HG02588 (cell line): ENCODE measurements around the gene MED13L.

Experiments used
- ATAC-seq: cut with Tn5 transposase; IDR thresholded peaks from one replicate; pipeline ENCODE4 v1.9.1; 2021; ENCODE audit warnings: mild to moderate bottlenecking, moderate library complexity; ENCODE audit not compliant: unreplicated experiment

Gene MED13L

GRCh38 chr12:116066381-116067230 lies 210.9 kb downstream of the MED13L start:
- ATAC-seq: no peak

GRCh38 chr12:116065606-116066005 lies 211.9 kb downstream of the MED13L start:
- no peak for ATAC-seq

DNA sequence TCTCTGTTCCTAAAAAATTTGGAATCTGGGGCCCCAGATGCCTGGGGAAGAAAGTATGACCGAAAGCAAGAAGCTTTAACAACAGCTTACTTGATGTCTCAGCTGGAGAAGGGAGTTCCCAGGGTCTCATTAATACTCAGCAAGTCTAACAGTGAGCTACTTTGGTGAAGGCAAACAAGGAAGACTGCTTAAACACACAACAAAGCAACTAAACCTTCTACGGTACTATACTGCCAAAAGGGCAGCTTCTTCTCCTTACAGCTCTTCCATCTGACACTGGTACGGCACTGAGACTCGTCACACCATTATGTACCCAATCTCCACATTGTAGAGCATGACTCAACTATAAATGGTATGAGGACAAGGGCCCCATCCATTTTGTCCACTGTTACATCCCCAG lies 213.0 kb downstream of the MED13L start:
- ATAC-seq: no peak

DNA sequence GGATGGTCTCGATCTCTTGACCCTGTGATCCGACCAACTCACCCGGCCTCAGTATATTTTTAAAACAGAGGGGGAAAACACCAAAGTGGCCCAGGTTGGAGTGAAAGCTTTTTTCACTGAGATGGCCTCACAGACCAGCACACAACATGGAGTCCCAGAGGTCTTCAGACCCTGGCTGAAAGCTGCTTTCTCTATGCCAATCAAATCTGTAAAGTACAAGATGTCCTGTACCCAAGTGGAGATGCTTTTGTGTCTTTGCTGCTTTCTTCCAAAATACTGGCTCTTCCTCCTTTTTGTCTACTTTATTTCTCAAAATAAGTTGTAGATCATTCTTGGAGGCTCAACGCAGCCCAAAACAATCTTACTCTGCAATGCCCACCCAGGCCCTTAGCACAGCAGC lies 214.8 kb downstream of the MED13L start:
- ATAC-seq: no peak

DNA sequence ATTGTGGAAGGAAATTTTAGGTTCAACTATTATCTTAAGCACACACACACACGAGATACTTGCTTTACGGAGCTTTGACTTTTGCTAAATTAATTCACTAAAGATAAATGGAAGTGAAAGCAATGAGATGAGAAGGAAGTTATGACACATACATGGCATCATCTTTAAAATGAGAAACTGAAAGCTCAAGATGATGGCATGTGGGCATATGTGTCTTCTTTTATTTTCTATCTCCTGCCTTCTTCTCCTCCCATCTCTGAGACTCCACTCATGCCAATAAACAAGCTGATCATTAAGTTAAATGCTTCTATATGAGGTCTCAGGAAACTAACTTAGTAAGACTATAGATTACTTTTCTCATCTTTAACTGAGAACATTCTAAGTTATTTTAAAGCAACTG lies 216.7 kb downstream of the MED13L start:
- ATAC-seq: no peak

DNA sequence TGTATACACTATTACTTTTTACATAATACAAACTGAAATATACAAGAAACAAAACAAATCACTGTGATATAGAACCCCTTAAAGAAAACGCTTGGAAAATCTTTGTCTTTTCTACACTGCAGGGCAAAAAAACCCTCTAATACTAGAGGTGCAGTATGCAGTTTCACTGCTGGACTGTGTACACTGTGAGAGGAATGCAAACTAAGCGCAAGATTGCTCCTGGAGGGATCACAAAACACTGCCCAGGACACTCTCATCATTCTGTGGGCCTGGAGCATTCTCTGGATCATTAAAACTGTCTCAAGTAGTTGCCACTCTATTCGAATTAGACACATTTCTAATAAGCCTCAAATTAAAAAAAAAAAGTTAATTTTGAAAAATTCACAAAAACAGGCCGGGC lies 217.6 kb downstream of the MED13L start:
- ATAC-seq: no peak

- no peak for ATAC-seq
These were observed 218.9 kb downstream of the MED13L start for GRCh38 chr12:116058574-116058973.

- ATAC-seq: no peak
These were observed 220.1 kb downstream of the MED13L start for GRCh38 chr12:116057356-116057755.

GRCh38 chr12:116055895-116056607 lies 221.4 kb downstream of the MED13L start:
- ATAC-seq: no peak

GRCh38 chr12:116054280-116054679 lies 223.2 kb downstream of the MED13L start:
- no peak for ATAC-seq

- no peak for ATAC-seq
These were observed 223.9 kb downstream of the MED13L start for GRCh38 chr12:116053479-116054200.

- no peak for ATAC-seq
These were observed 227.2 kb downstream of the MED13L start for GRCh38 chr12:116050275-116050674.

- no peak for ATAC-seq
These were observed 228.6 kb downstream of the MED13L start for GRCh38 chr12:116048879-116049278.

- no peak for ATAC-seq
These were observed 231.5 kb downstream of the MED13L start for GRCh38 chr12:116046039-116046438.

DNA sequence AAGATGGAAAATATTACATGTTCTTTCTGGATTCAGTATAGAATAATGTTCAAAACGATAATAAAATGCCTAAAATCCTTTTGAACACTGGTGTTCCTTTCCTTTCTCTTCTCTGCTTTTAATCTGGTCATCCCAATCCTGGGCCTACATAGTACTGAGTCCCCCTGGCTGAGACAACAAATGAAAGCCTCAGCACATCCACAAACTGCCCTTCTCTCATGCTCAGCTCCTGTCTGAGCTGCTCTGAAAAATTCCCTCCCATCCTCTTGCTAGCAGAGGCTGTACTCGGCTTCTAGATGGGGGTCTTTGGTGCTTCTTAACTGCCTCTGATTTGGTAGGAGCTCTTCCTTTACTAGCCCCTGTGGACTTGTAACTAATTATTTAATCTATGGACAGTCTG lies 232.3 kb downstream of the MED13L start:
- no peak for ATAC-seq

- ATAC-seq: no peak
These were observed 233.6 kb downstream of the MED13L start for GRCh38 chr12:116043659-116044535.

- no peak for ATAC-seq
These were observed 237.1 kb downstream of the MED13L start for GRCh38 chr12:116040402-116040801.

DNA sequence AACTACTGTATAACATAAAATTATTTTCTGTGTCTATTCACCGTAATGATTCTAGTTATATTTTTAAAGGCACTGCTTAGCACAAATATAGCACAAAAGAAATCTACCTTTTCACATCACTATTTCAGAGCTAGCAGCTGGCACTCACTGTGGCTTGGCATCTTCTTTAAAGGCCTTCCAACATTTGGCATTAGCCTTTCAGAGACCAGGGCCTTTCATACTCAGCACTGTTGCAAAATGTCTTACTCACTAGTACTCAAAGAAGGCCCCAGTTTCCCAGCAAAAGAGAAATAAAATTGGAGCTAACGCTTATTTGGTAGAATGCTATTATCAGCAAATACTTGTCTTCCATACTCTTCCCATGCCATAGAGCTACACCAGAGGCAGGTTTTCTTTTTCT lies 238.4 kb downstream of the MED13L start:
- ATAC-seq: no peak

- no peak for ATAC-seq
These were observed 239.3 kb downstream of the MED13L start for GRCh38 chr12:116037941-116038837.

DNA sequence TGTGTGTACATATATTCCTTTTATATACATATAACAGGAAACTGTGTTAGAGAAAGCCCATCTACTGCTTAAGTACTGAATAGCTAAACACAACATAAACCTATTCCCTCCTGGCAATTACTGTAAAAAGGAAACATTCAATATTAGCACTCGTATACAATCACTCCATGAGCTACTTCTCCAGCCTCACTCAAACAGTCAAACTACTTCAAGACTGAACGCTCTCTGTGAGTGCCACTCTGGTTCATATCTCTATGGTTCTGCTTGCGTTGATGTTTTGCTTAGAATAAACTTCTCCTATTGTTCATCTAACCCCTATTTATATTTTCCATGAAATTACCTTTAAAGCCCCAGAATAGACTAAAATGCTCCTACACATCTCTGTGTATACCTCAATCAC lies 243.7 kb downstream of the MED13L start:
- ATAC-seq: no peak
